Urinary bladder (tissue), 4 donors: ENCODE measurements around the gene CEACAM20. TPM values are rescaled to one million over a fixed set of nuclear protein-coding genes. Genes with fewer than 3 reads are reported as not detected.
"Not testable (repeated sequence)": the region's sequence is repeated elsewhere in the genome, so short reads cannot be mapped to it uniquely, and the experiment has no call there.

ENCODE experiments used
- DNase-seq: peaks from one replicate; pipeline ENCODE4 v3.0.0-alpha.2; 2015; ENCODE audit errors: extremely low spot score
- H3K27ac ChIP-seq: one replicate; pipeline ENCODE4 v1.5.1; 2013; ENCODE audit warnings: low read depth, mild to moderate bottlenecking, moderate library complexity
- H3K36me3 ChIP-seq: one replicate; pipeline ENCODE4 v1.6.1; 2013; ENCODE audit warnings: mild to moderate bottlenecking, moderate library complexity; ENCODE audit not compliant: insufficient read depth
- H3K4me1 ChIP-seq: one replicate; pipeline ENCODE4 v1.6.1; 2013; ENCODE audit warnings: mild to moderate bottlenecking, moderate library complexity; ENCODE audit not compliant: insufficient read depth
- H3K4me3 ChIP-seq: one replicate; pipeline ENCODE4 v1.5.1; 2013; ENCODE audit warnings: low read depth, low read length
- WGBS: extraction: QIAGEN DNeasy Blood & Tissue Kit; methylation state at CpG from one replicate; pipeline ENCODE4 v1.1.7; 2013; 5-methylcytosine and 5-hydroxymethylcytosine counted together
- polyA plus RNA-seq: library from polyadenylated mRNA; stranded (reverse); fragments of 200-250 nt; gene quantifications from one replicate; pipeline ENCODE4 v1.2.3, GENCODE V29; 2013
- small RNA-seq: library from RNA; depleted of rRNA; stranded (forward); fragments of <200 nt; gene quantifications from one replicate; pipeline ENCODE3, GENCODE V24; 2014
- total RNA-seq: library from RNA; depleted of rRNA; stranded (reverse); fragments of >200 nt; gene quantifications from one replicate; pipeline ENCODE4 v1.2.3, GENCODE V29; 2014
- donor health status: healthy with polysubstance abuse.
- donor health status: healthy.

CEACAM20 gene
- total and polyA plus RNA-seq, 2 donors, result not detected

DNA sequence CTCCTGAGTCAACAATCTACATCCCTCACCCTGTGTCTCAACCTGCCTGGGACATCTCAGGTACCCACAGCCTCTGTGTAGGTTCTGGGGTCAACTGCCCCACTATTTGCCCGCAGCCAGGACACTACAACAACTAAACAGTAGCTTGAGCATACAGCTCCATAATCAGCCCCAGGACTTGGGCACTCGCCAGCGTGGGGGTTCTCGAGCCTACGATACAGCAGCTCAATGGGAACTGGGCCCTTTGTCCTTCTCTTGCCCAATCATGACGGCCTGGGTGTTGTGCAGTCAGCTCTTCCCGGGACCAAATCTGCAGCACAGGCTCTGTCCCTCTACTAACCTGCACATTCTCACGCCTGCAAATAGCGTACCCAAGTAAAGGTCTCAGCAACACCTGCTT, 30.5 kb downstream of the CEACAM20 start:
- Histone ChIP-seq H3K36me3 (peaks cover 12% of the 10 kb centered on the region), H3K4me3 (no peak overlapping the region), H3K27ac (no peak overlapping the region), H3K4me1 (no peaks in the 10 kb centered on the region)
- 97% methylated on average over 9 of the region's 9 CpGs for WGBS
- no peak for DNase-seq

GRCh38 chr19:44496711-44497110, 32.8 kb downstream of the CEACAM20 start:
- DNase-seq, result no peak
- H3K36me3 ChIP-seq, result peaks cover 24% of the 10 kb centered on the region
- H3K4me1 ChIP-seq, result no peaks in the 10 kb centered on the region
- no peak overlapping the region for H3K4me3 ChIP-seq
- 99% methylated on average over 1 of the region's 1 CpG for WGBS
- H3K27ac ChIP-seq, result no peak overlapping the region

- 98% methylated on average over 7 of the region's 7 CpGs for WGBS
- H3K36me3 ChIP-seq, result peaks cover 27% of the 10 kb centered on the region
- no peaks in the 10 kb centered on the region for H3K4me1 ChIP-seq
- no peak overlapping the region for H3K4me3 ChIP-seq
- no peak overlapping the region for H3K27ac ChIP-seq
- DNase-seq, result no peak
Observed at GRCh38 chr19:44476559-44477408, 52.7 kb downstream of the CEACAM20 start.

DNA sequence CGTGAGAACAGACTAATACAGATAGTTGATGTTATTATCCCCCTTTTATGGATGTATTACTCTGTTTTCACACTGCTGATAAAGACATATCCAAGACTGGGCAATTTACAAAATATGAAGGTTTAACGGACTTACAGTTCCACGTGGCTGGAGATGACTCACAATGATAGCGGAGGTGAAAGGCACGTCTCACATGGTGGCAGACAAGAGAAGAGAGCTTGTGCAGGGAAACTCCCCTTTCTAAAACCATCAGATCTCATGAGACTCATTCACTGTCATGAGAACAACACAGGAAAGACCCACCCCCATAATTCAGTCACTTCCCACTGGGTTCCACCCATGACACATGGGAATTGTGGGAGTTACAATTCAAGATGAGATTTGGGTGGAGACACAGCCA, 60.7 kb downstream of the CEACAM20 start:
- not testable (repeated sequence) for H3K4me3 ChIP-seq, H3K36me3 ChIP-seq, DNase-seq, H3K4me1 ChIP-seq, H3K27ac ChIP-seq
- 75% methylated on average over 5 of the region's 5 CpGs for WGBS

GRCh38 chr19:44462600-44463286, 66.7 kb downstream of the CEACAM20 start:
- H3K36me3 ChIP-seq, H3K4me1 ChIP-seq, H3K4me3 ChIP-seq, DNase-seq, H3K27ac ChIP-seq: not testable (repeated sequence)
- 44% methylated on average over 3 of the region's 3 CpGs for WGBS

Small RNA genes within 50 kb of the gene (small RNA-seq; reads per million reads assigned to genes)
- gene AC243964.1, result not detected

Other genes with a start within 250 kb of the CEACAM20 start
- gene ZNF235, start 224.7 kb downstream of the CEACAM20 start, total RNA-seq, result 20.8 TPM
- 3.2 TPM for gene ZNF235, start 224.7 kb downstream of the CEACAM20 start, polyA plus RNA-seq
- gene ZNF112, start 173.0 kb downstream of the CEACAM20 start, total RNA-seq, result 18.7 TPM
- 2.7 TPM for gene ZNF112, start 173.0 kb downstream of the CEACAM20 start, polyA plus RNA-seq
- 11.1 TPM for gene ZNF285, start 128.1 kb downstream of the CEACAM20 start, total RNA-seq
- 2.8 TPM for gene ZNF285, start 128.1 kb downstream of the CEACAM20 start, polyA plus RNA-seq
- 15.1 TPM for gene ZNF229, start 81.2 kb downstream of the CEACAM20 start, total RNA-seq
- 3.4 TPM for gene ZNF229, start 81.2 kb downstream of the CEACAM20 start, polyA plus RNA-seq
- 23.7 TPM for gene ZNF180, start 29.2 kb downstream of the CEACAM20 start, total RNA-seq
- gene ZNF180, start 29.2 kb downstream of the CEACAM20 start, polyA plus RNA-seq, result 7.2 TPM
- gene IGSF23, start 83.9 kb upstream of the CEACAM20 start, total RNA-seq, result not detected
- not detected for gene IGSF23, start 83.9 kb upstream of the CEACAM20 start, polyA plus RNA-seq
- 21.3 TPM for gene PVR, start 114.2 kb upstream of the CEACAM20 start, total RNA-seq
- 19.3 TPM for gene PVR, start 114.2 kb upstream of the CEACAM20 start, polyA plus RNA-seq
- gene CEACAM19, start 141.8 kb upstream of the CEACAM20 start, total RNA-seq, result 1.8 TPM
- gene CEACAM19, start 141.8 kb upstream of the CEACAM20 start, polyA plus RNA-seq, result 4.9 TPM
- gene CEACAM16, start 169.5 kb upstream of the CEACAM20 start, total RNA-seq, result not detected
- gene CEACAM16, start 169.5 kb upstream of the CEACAM20 start, polyA plus RNA-seq, result not detected
- 2.5 TPM for gene BCL3, start 219.0 kb upstream of the CEACAM20 start, total RNA-seq
- gene BCL3, start 219.0 kb upstream of the CEACAM20 start, polyA plus RNA-seq, result 93.0 TPM
- gene CBLC, start 248.2 kb upstream of the CEACAM20 start, total RNA-seq, result 4.7 TPM
- gene CBLC, start 248.2 kb upstream of the CEACAM20 start, polyA plus RNA-seq, result 6.1 TPM